GDM1 (cell line): Measurements from ENCODE around the gene AGO3.
"Not testable (repeated sequence)": the region's sequence is repeated elsewhere in the genome, so short reads cannot be mapped to it uniquely, and the experiment has no call there.

Source experiments
- DNase-seq: peaks from one replicate; lab custom pipeline; 2025; lab: John Stamatoyannopoulos, UW

Gene AGO3

DNA sequence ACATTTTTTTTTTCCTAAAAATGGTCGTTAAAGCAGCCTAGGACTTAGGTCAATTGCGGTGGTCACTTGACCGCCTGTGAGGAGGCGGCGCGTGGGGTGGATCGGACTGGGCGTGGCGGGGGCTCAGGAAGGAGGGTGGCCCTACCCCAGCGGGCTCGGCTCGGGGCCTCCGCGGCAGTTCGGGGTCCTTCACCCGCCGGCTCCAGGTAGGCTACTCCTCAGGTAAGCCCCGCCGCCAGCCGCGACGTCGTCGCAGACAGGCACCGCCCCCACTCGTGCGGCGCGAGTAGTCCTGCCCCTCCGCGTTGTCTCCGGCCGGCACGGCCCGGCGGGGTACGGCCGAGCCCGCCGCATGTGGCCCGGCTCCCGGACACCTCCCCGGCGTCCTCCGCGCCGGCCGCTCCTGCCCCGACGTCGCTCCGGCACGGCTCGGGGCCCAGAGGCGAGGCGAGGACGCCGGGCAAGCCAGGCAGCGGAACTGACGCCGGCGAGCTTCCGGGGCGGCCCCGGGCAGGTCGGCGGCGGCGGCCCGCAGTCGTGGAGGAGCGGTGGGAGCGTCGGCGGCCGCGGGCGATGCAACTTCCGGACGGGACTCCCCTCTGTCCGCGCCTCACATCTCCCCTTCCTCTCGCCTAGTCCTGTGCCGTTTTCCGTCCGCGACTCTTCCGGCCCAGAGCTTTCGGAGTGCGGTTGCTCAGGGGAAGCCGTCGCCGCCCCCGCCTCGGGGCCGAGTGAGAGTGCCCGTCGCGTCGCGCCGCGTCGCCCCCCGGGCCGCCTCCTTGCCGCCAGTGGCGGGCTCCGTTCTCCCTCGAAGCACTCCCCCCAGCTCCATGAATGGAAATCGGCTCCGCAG, at the start of gene AGO3:
Gene AGO3 (plus strand): TSS at position 513 of the 853 bp plus-strand sequence. CDS start 322 bp downstream, at position 835.
- peak; percentile 86 for DNase-seq

DNA sequence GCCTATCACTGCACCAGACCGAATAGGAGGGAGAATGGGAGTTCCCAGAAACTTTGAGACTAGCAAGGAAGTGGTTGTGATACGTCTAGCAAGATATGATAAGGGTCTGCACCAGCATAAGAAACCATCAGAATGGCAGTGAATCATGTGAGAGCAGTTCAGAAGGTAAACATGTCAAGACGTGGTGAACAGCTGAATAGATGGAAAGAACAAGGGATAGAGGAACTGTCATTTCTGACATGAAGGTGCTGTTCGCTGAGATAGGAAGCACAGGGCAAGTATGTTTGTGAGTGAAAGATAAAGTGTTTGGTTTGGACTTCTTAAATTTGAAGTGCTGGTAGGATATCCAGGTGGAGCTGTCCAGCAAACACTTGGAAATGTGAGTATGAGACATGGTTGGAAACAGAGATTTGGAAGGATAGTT, 49.0 kb upstream of the AGO3 start:
- no peak for DNase-seq

DNA sequence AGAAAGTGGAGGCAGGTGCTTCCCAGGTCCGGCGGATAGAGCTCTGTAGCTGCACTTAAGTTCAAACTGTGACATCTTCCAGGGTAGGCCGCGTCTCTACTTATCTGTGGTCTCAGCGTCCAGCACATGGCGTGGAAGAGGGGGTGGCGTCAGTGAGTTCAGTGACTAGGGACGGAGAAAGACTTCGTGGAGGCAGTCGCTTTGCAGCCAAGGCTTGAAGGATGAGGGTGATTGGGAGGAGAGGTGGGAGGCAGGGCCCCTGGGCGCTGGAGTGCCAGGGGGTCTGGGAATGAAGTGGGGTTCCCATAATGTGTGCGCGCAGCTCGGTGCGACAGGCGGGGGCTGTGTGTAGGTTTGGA, 48.3 kb upstream of the AGO3 start:
- DNase-seq, result no peak

DNA sequence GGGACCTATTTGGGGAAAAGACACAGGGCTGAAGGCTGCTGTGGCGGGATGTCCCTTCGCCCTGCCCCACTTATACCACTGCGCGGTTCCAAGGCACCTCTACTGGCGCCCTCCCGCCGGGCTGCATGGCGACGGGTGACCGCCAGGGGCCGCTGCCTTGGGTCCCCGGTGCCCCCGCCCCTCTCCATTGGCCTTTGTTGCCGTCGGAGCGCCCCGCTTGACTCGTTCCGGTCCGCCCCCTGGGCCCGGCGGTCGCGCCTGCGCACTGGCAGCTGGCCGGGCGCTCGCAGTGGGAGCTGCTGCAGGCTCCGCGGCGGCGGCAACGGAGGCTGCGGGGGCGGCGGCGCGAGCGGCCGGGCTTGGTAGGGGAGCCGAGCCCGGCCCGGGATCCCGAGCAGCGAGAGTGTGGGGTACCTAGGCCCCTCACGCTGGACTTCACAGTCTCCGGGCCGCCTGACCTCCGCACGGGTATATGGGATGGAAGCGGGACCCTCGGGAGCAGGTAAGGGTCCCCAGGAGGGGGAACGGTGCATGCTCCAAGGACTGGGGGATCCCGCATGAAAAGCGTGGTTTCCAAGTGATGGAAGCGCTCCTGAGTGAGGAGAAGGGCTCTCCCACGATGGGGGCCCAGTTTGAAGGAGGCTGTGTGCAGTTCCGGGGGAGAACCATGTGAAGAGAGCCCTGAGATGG, 47.8 kb upstream of the AGO3 start, which contains the start of gene AGO1:
Gene AGO1 (plus strand): TSS at position 265 of the 690 bp plus-strand sequence. CDS start 213 bp downstream, at position 478.
- DNase-seq, result peak; percentile 91

DNA sequence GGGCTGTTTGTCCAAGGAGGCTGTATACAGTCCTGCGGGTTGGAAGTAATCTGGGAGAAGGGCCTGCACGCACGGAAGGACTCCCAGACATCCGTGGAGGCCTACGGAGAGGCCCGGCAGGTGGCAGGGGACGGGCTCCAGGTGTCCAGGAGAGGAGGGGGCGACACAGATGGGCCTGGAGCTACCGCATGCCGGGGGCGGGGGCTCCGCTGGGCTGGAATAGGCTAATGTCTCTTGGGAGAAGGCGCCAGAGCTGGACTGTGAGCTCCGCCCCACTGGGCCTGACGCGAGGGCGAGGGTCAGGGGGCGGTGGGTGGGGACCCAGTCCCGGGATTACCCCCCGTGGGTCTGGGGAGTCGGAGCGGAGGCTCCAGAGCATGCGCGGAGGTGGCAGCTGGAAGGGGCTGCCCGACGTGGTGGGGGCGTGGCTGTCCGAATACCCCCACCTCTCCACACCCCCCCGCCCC, 47.2 kb upstream of the AGO3 start:
- no peak for DNase-seq

DNA sequence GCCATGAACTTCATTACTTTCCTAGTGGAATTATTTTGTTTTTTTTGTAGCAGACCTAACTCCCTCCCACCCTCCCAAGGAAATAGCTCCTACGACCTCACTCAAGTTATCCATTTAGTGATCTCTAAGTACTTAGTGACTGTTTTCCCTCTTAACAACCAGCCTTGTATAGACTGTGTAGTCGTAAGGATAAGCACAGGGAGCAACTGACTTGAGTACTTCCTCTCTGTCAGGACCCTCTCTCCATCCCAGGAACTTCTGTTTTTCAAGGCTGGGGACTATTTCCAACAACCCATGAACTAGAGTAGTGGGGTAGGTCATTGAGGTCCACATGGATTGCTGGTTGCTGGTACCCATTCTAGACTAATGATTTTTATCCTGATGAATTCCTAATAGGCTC, 46.0 kb upstream of the AGO3 start:
- no peak for DNase-seq

DNA sequence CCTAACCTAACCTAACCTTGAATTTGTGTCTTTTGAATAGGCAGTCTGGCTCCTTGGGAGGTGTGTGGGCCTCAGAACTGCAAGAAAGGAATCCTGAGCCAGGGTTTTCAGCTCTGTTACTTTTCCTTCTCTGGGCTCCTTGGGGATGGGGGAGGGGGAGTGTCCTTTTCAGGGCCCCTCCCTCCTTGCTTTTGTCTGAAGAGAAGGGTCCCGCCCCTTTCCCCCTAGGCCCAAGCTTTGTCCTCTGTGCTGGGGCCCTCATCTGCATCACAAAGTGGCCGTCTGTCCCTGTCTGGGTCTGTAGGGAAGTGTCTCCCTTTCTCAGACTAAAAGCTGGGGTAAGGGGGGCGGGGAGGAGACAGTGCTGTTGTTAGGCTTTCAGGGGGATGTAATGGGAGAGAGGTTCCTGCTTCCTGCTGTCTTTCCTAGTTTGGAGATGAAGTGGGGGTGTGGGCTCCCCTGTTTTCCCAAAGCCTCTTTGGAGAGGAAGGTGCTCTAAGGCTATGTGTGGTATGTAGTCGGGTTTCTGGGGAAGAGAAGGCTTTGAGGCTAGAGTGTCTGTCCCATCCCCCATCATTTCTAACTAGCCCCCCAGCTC, 44.8 kb upstream of the AGO3 start:
- no peak for DNase-seq

DNA sequence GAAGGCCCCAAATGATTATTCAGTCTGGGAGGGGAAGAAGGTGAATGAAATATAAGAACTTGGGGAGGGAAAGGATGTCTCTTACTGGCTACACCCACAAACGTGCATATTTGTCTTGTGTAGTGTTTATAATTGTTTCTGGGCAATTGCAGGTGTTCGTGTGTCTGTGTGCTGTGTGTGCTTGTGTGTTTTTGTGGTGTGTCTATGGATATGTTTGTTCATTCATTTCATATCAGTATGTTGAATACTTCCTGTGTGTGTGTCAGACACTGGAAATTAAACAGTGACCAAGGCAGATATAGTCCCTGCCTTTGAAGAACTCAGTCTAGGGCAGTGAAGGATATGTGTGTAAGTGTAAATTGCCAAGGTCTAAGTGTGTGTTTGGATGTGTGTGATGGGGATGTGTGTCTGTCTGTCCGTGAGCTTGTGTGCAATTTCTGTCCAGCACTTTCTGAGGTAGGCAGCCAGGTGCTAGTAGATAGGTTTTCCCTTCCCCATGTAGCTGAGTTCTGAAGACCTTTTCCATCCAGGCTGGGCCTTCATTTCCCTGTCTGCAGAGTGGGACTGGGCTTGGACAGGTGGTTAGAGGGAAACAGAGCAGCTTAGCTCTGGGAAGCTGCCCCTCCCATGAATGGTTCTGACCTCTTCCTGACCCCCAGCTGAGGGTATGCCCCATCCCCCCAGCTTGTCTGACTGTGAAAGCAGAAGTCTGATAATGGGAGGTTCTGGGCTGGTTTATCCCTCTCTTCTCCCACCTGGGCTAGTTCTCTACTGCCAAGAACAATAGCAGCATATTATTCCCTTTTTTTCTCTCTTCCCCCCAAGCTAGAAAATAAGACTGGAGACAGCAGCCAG, 44.1 kb upstream of the AGO3 start:
- peak; percentile 45 for DNase-seq

DNA sequence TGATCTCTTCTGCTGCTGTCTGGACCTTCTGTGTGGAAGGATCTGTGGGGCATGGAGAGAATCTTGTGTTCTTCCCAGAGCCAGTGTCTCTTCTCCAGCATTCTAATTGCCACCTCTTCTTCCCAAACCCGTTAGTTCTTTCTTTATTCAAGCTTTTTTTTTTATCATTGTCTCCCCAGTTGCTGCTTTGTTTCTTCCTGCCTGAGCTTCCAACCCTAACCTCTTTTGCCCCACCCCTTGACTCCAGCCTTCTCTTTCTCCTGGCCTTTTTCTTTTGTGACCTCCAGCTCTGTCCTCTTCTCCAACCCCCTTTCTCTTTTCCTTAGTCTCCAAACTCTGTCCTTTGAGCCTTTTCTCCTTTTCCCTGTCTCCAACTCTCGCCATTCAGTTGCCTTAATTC, 43.4 kb upstream of the AGO3 start:
- no peak for DNase-seq

DNA sequence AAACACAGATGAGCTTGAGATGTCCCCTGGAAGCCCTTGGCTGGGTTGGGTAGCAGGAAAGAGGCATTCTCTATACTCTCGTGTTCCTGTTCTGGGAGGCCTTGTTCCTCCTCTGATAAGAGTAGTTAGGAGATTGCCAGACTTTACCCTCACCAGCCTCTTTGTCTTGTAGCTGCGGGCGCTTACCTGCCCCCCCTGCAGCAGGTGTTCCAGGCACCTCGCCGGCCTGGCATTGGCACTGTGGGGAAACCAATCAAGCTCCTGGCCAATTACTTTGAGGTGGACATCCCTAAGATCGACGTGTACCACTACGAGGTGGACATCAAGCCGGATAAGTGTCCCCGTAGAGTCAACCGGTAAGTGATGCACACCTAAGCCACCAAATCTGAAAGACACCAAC, 42.6 kb upstream of the AGO3 start:
- no peak for DNase-seq

DNA sequence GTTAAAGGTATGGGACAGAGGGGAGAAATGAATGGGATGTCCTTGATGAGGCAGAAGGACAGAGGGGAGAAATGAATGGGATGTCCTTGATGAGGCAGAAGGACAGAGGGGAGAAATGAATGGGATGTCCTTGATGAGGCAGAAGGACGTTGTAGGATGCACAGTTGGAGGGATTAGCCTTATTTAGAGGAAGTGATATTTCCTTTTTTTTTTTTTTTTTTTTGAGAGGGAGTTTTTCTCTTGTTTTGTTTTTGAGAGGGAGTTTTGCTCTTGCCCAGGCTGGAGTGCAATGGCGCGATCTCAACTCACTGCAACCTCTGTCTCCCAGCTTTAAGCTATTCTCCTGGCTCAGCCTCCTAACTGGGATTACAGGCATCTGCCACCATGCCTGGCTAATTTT, 41.9 kb upstream of the AGO3 start:
- DNase-seq, result not testable (repeated sequence)

DNA sequence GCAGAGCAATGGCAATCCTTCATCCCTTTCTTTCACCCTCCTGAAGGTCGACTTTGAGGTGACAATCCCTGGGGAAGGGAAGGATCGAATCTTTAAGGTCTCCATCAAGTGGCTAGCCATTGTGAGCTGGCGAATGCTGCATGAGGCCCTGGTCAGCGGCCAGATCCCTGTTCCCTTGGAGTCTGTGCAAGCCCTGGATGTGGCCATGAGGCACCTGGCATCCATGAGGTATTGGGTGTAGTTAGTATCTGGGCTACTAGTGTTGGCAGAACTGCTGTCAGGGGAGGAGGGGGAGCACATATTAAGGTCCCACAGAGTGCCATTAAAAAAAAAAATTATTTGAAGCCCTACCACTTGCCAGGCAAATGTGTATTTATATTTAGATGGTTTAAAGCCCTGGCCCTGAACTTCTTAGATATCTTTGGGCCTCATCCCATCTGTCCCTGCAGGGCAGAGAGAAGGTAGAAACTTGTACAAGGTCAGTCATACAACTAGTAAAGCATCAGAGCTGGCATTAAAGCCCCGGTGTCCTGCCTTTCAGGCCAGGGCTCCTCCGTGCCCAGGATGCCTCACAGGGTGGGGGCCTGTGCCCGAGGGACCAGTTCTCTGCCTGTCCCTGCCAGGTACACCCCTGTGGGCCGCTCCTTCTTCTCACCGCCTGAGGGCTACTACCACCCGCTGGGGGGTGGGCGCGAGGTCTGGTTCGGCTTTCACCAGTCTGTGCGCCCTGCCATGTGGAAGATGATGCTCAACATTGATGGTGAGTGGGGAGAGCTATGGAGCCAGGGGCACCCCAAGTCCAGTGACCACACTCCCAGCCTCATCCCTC, 37.6 kb upstream of the AGO3 start:
- DNase-seq, result no peak

DNA sequence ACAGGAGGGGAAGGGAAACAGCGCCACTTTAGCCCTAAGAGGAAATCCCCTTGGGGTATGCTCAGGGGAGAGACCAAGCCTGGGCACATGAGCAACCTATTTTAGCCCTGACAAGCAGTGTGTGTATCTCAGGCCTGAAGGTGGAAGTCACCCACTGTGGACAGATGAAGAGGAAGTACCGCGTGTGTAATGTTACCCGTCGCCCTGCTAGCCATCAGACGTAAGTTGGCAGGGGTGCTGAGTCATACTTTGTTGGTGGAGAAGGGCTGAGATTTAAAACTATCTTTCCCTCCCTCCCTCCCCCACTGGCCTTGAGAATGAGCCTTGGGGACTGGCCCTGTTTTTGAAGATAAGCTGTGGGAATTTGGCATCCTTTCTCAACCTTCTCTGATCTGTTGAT, 36.7 kb upstream of the AGO3 start:
- peak; percentile 54 for DNase-seq

DNA sequence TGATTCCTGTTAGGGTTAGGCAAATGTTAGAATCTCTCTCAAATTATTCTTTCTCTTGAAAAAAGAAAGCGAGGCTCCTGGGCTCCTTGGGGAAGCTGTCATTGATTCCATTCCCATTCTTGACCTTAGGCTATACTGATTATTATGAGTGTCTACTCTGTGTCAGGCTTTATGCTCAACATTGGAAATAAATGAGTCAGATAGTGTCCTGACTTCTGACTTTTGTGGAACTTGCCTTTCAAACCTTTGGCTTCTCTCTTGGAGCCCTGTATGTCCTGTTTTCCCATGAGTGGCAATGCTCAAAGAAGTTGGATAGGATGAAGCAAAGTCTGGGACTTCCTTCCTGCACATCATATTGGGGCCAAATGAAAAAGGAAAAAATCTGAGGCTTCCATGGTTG, 36.2 kb upstream of the AGO3 start:
- no peak for DNase-seq

DNA sequence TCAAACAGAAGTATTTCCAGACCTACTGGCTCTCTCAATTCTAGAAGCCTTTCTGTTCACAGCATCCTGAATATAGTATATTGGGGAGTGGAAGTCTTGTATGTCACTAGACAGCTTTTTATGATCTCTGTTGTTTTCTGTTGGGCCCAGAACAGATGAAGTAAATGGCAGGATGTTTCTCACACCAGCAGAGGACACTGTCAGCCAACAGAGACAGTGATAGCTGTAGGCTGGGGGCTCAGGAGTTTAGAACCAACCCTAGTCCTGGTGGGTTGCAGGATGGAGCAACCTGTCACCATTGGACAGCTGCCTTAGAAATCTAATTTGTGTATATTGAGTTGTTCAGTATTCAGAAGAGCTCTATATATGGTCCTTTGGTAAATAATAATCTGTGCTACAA, 31.0 kb upstream of the AGO3 start:
- no peak for DNase-seq

DNA sequence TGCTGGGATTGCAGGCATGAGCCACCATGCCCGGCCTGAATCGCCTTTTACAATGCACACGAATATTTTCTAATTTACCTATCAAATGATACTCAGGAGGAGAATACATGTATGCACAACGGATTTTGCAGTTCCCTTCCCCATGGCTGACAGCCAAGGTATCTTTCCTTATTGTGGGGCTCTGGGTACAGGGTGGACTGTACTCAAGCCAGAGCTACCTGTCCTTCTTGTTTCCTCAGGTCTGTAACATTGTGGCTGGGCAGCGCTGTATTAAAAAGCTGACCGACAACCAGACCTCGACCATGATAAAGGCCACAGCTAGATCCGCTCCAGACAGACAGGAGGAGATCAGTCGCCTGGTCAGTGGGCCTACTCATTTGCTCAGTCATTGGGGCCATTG, 29.7 kb upstream of the AGO3 start:
- DNase-seq, result no peak

DNA sequence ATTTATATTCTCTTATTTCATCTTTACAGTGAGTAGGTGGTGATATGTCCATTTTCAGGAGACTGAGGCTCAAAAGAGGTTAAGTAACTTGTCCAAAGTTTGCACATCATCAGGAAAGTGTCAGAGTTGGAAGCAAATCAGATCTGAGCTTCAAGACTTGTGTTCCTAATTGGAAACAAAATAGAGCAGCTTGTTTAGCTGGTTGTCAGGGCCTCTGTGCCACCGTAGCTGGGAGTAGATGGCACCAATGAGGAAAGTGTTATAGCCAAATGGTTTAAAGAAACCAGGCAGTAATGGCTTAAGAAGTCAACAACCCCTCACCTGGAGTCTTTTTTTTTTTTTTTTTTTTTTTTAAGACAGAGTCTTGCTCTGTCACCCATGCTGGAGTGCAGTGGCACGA, 28.2 kb upstream of the AGO3 start:
- no peak for DNase-seq

DNA sequence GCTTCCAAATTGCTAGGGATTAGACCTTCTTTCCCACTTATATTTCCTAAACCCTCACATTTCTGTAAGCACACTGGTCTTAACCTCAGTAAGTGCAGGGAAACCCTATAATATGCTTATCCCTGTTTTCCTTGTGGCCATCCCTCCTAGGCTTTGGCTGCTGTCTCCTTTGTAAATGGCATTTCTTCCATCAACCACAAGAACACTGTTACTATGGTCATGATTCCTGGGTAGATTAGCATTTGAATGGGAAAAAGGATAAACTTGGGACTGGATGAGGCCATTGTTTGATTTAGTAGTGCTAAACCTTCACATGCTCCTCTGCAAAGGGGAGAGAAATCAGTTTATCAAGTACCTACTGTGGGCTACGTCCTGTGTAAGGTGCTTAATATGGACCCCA, 16.2 kb upstream of the AGO3 start:
- no peak for DNase-seq

DNA sequence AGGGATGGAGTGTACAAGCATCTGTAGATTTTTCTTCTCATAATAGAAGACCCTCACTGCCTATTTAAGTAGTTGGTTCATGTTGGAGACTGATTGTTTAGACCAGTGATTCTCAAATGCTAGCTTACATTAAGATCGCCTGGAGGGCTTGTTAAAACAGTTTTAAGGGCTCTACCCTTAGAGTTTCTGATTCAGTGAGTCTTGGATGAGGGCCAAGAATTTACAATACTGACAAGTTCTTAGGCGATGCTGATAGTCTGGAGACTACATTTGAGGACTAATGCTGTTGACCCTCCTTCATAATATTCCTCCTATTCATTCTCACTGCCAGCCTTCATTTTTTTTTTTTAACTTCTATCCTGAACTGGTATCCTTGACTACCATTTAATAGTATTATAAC, 15.2 kb upstream of the AGO3 start:
- DNase-seq, result no peak

DNA sequence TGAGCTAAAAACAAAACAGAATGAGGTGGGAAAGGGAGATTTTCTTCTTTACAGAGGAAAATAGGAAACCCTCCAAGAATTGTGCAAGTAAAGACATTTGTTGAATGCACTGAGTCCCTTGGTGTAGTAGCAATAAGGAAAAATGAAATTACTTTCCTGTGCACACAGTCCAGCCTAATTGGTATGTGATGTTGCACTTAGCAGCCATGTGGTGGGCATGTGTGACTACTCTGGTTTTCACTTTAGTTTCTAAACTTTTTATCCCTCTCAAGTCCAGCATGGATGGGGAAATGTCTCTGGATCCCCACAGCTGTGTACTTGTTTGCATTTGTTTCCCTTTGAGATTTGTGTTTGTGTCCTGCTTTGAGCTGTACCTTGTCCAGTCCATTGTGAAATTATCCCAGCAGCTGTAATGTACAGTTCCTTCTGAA, 7.1 kb upstream of the AGO3 start:
- no peak for DNase-seq

DNA sequence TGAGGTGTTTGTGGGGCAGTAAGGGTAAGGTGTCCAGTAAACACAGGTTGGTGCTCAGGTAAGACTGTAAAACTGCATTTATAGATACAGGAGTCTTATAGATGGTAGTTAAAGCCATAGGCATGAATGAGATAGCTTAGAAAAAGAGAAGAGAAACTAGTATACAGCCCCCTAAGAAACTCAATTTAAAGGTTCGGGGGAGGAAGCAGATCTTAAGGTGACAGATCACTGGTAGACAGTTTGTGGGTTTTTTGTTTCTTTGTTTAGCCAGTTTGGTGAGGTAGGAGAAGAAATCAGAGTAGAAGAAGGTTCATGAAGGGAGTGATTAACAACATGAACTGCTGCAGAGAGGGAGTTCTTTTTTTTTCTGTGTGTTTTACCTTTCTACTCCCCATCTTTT, 6.1 kb upstream of the AGO3 start:
- DNase-seq, result no peak
